MM.1S (cell line): Measurements from ENCODE around the gene RARRES2.
A peak's percentile ranks its signal among the peaks of the same experiment; 100 is the strongest.

Experiments
- DNase-seq: peaks from one replicate; pipeline ENCODE4 v3.0.0-alpha.2; 2015
- H2AFZ ChIP-seq: fragments of 300-600 bp; sonication (generic); 2 replicates; pipeline ENCODE4 v1.6.0; 2016; ENCODE audit warnings: antibody characterized with exemption, low read length
- H3F3A ChIP-seq: fragments of 300-600 bp; sonication (generic); 2 replicates; pipeline ENCODE4 v1.6.1; 2016; ENCODE audit warnings: mild to moderate bottlenecking, antibody characterized with exemption, low read length, moderate library complexity, mixed read lengths; ENCODE audit not compliant: insufficient read depth
- H3K27ac ChIP-seq: fragments of 300-600 bp; sonication (generic); 2 replicates; pipeline ENCODE4 v1.5.1; 2016; ENCODE audit warnings: mild to moderate bottlenecking, low read length
- H3K27me3 ChIP-seq: fragments of 300-600 bp; sonication (generic); replicated peaks from 2 replicates; pipeline ENCODE4 v1.6.0; 2016; ENCODE audit warnings: low read length; ENCODE audit not compliant: insufficient read depth
- H3K36me3 ChIP-seq: fragments of 300-600 bp; sonication (generic); replicated peaks from 2 replicates; pipeline ENCODE4 v1.6.1; 2016; ENCODE audit warnings: mild to moderate bottlenecking, low read length, mixed read lengths; ENCODE audit not compliant: insufficient read depth
- H3K4me1 ChIP-seq: fragments of 300-600 bp; sonication (generic); 2 replicates; pipeline ENCODE4 v1.6.1; 2016; ENCODE audit warnings: low read length, mixed read lengths
- H3K4me2 ChIP-seq: fragments of 300-600 bp; sonication (generic); 2 replicates; pipeline ENCODE4 v1.6.0; 2016; ENCODE audit warnings: low read depth, low read length
- H3K4me3 ChIP-seq: fragments of 300-600 bp; sonication (generic); 2 replicates; pipeline ENCODE4 v1.5.1; 2016; ENCODE audit warnings: low read length, mixed read lengths
- H3K79me2 ChIP-seq: fragments of 300-600 bp; sonication (generic); 2 replicates; pipeline ENCODE4 v1.6.1; 2016; ENCODE audit warnings: mixed run types, low read length, mixed read lengths
- H3K9ac ChIP-seq: fragments of 300-600 bp; sonication (generic); 2 replicates; pipeline ENCODE4 v1.6.1; 2016; ENCODE audit warnings: low read length, mixed read lengths
- H3K9me2 ChIP-seq: fragments of 300-600 bp; sonication (generic); replicated peaks from 2 replicates; pipeline ENCODE4 v1.6.1; 2016; ENCODE audit warnings: mild to moderate bottlenecking, low read length, mixed read lengths; ENCODE audit not compliant: insufficient read depth
- H3K9me3 ChIP-seq: fragments of 300-600 bp; sonication (generic); replicated peaks from 2 replicates; pipeline ENCODE4 v1.6.1; 2016; ENCODE audit warnings: mild to moderate bottlenecking, low read length, mixed read lengths; ENCODE audit not compliant: insufficient read depth
- H4K20me1 ChIP-seq: fragments of 300-600 bp; sonication (generic); 2 replicates; pipeline ENCODE4 v1.6.1; 2016; ENCODE audit warnings: mild to moderate bottlenecking, low read length, moderate library complexity, mixed read lengths; ENCODE audit not compliant: insufficient read depth
- CTCF ChIP-seq: fragments of 300-600 bp; sonication (generic); IDR thresholded peaks from 2 replicates; pipeline ENCODE4 v1.5.1; 2016; ENCODE audit warnings: antibody characterized with exemption, low read length, mixed read lengths
- EZH2 ChIP-seq: fragments of 300-600 bp; sonication (generic); optimal IDR thresholded peaks from 2 replicates; pipeline ENCODE3; 2017; ENCODE audit warnings: low read depth, mild to moderate bottlenecking, antibody characterized with exemption, low read length, mixed read lengths
- EZH2phosphoT487 ChIP-seq: fragments of 300-600 bp; sonication (generic); IDR thresholded peaks from 2 replicates; pipeline ENCODE4 v1.6.1; 2018; ENCODE audit warnings: antibody characterized with exemption, low read length

The RARRES2 gene

GRCh38 chr7:150355666-150356059, 14.2 kb upstream of the RARRES2 start:
- DNase-seq = no peak
- Histone ChIP-seq H3K9me3 (no peaks in the 10 kb centered on the region), H3K4me3 (no peak overlapping the region), H3K9ac (no peak overlapping the region), H3F3A (peaks cover 15% of the 10 kb centered on the region), H3K36me3 (no peaks in the 10 kb centered on the region), H2AFZ (peak overlapping the region; percentile 2; the same call in 1 of the 2 replicates), H3K79me2 (no peaks in the 10 kb centered on the region), H3K27me3 (peaks cover 6% of the 10 kb centered on the region; the same call in 1 of the 2 replicates), H4K20me1 (no peaks in the 10 kb centered on the region), H3K27ac (no peak overlapping the region), H3K4me1 (peaks cover 24% of the 10 kb centered on the region), H3K4me2 (no peak overlapping the region), H3K9me2 (no peaks in the 10 kb centered on the region)
- TF ChIP-seq EZH2 (no peak), CTCF (no peak)

- DNase-seq = no peak
- H3K27me3 ChIP-seq = peaks cover 6% of the 10 kb centered on the region; the same call in 1 of the 2 replicates
- no peak overlapping the region for H3K9ac ChIP-seq
- no peak overlapping the region for H3K4me2 ChIP-seq
- TF ChIP-seq CTCF (no peak), EZH2phosphoT487 (no peak), EZH2 (no peak)
- no peak overlapping the region for H2AFZ ChIP-seq
- no peaks in the 10 kb centered on the region for H3K9me3 ChIP-seq
- no peaks in the 10 kb centered on the region for H4K20me1 ChIP-seq
- H3K27ac ChIP-seq = no peak overlapping the region
- H3F3A ChIP-seq = no peaks in the 10 kb centered on the region
- H3K4me1 ChIP-seq = peaks cover 13% of the 10 kb centered on the region; the same call in 1 of the 2 replicates
- no peaks in the 10 kb centered on the region for H3K9me2 ChIP-seq
- H3K79me2 ChIP-seq = no peaks in the 10 kb centered on the region
- H3K4me3 ChIP-seq = no peak overlapping the region
- no peaks in the 10 kb centered on the region for H3K36me3 ChIP-seq
Observed at GRCh38 chr7:150351587-150352194, 10.3 kb upstream of the RARRES2 start.

- Histone ChIP-seq H3K9ac (no peak overlapping the region), H3K27ac (no peak overlapping the region), H3K4me1 (no peaks in the 10 kb centered on the region), H3K9me3 (no peaks in the 10 kb centered on the region), H3K4me2 (no peak overlapping the region), H3F3A (no peaks in the 10 kb centered on the region), H3K4me3 (no peak overlapping the region), H3K36me3 (no peaks in the 10 kb centered on the region), H3K9me2 (no peaks in the 10 kb centered on the region), H3K27me3 (peaks cover 6% of the 10 kb centered on the region), H2AFZ (no peak overlapping the region), H4K20me1 (no peaks in the 10 kb centered on the region), H3K79me2 (no peaks in the 10 kb centered on the region)
- TF ChIP-seq EZH2 = no peak
- TF ChIP-seq EZH2phosphoT487 = no peak
- TF ChIP-seq CTCF = no peak
- no peak for DNase-seq
Observed at GRCh38 chr7:150346922-150347321, 5.5 kb upstream of the RARRES2 start.
